ENCODE data around the gene PLEKHG2. TPM values are rescaled to one million over a fixed set of nuclear protein-coding genes. Genes with fewer than 3 reads are reported as not detected.

Gene PLEKHG2
- total and polyA plus RNA-seq, 7 experiments from 2014 or later, result 2.6 to 205 (median 21.7) TPM

GRCh38 chr19:39430675-39431593, 18.5 kb downstream of the PLEKHG2 start:
- H3K27ac Mint-ChIP-seq, result peak overlapping the region in 1 of 9 donors; percentile 90
- ChIA-PET POLR2A (interaction anchor here (0.9 to 2.0 kb wide), 2 partner anchors 11 to 40 kb away, joined by 4 to 6 read pairs; partner anchors contain the start of genes MED29 and PAF1), CTCF (no interaction called here)
- peaks cover 12 to 40% (median 30%) of the 10 kb centered on the region in 7 donors for H3K4me1 Mint-ChIP-seq
- peaks cover 5 to 30% (median 20%) of the 10 kb centered on the region in 5 donors for H3K36me3 Mint-ChIP-seq
- H3K27ac ChIP-seq (ENCODE audit: low read depth, low read length), result no peak overlapping the region
- intact Hi-C loops (cut with micrococcal nuclease), result loop anchor here in 1 of 2 donors (1.0 to 10.0 kb wide), 2 partner anchors 19 to 1014 kb away; partner anchors contain the start of genes PLEKHG2 and SERTAD3
- no peaks in the 10 kb centered on the region for H3K9me3 ChIP-seq (ENCODE audit: control insufficient read depth in 2 of 3, low read length in 3 of 3)
- peaks cover 0 to 36% (median 11%) of the 10 kb centered on the region in 3 experiments for H3K36me3 ChIP-seq (ENCODE audit: control insufficient read depth in 2 of 3, insufficient read depth in 3 of 3, low read length in 3 of 3)
- H3K9me3 Mint-ChIP-seq, result peaks cover 0 to 8% (median 0%) of the 10 kb centered on the region in 11 donors
- ATAC-seq (peak; percentile 74), DNase-seq (peak in 1 of 9 donors; percentile 69)
- H3K27me3 ChIP-seq (ENCODE audit: control insufficient read depth in 2 of 2, insufficient read depth in 2 of 2, low read length in 2 of 2), result no peaks in the 10 kb centered on the region
- H3K27me3 Mint-ChIP-seq, result peaks cover 0 to 3% (median 0%) of the 10 kb centered on the region in 5 donors
- H3K4me3 ChIP-seq (ENCODE audit: low read length), result no peak overlapping the region
- peaks cover 19 to 25% of the 10 kb centered on the region in 2 donors for H3K4me1 ChIP-seq (ENCODE audit: control insufficient read depth in 2 of 2, insufficient read depth in 2 of 2, low read length in 2 of 2)
- peak overlapping the region in 1 of 10 donors; percentile 67 for H3K4me3 Mint-ChIP-seq

GRCh38 chr19:39432677-39433025, 20.2 kb downstream of the PLEKHG2 start:
- H3K4me3 Mint-ChIP-seq, result peak overlapping the region in 6 of 10 donors; percentile 14 to 55 (median 24)
- ChIA-PET CTCF (interaction anchor here (0.7 to 1.8 kb wide), 3 partner anchors 18 to 1886 kb away, joined by 4 to 7 read pairs (median 5); partner anchors contain the start of gene PLEKHG2), POLR2A (interaction anchor here (1.0 to 4.7 kb wide), 5 partner anchors 14 to 41 kb away, joined by 4 to 115 read pairs (median 6); partner anchors contain the start of genes MED29, PAF1 and SUPT5H)
- H3K4me1 Mint-ChIP-seq, result peaks cover 20 to 52% (median 38%) of the 10 kb centered on the region in 7 donors
- peaks cover 0 to 33% (median 11%) of the 10 kb centered on the region in 3 experiments for H3K36me3 ChIP-seq (ENCODE audit: control insufficient read depth in 2 of 3, insufficient read depth in 3 of 3, low read length in 3 of 3)
- no peaks in the 10 kb centered on the region for H3K27me3 ChIP-seq (ENCODE audit: control insufficient read depth in 2 of 2, insufficient read depth in 2 of 2, low read length in 2 of 2)
- intact Hi-C loops (cut with micrococcal nuclease), result loop anchor here in 1 of 2 donors (10.0 kb wide), 1 partner anchor 1012 kb away; the partner anchor contains the start of gene SERTAD3
- H3K9me3 ChIP-seq (ENCODE audit: control insufficient read depth in 2 of 3, low read length in 3 of 3), result no peaks in the 10 kb centered on the region
- peaks cover 5 to 30% (median 20%) of the 10 kb centered on the region in 5 donors for H3K36me3 Mint-ChIP-seq
- H3K27me3 Mint-ChIP-seq, result peaks cover 0 to 5% (median 0%) of the 10 kb centered on the region in 5 donors
- H3K9me3 Mint-ChIP-seq, result peaks cover 0 to 11% (median 0%) of the 10 kb centered on the region in 11 donors
- DNase-seq (no peak), ATAC-seq (no peak)
- H3K4me3 ChIP-seq (ENCODE audit: low read length), result no peak overlapping the region
- H3K4me1 ChIP-seq (ENCODE audit: control insufficient read depth in 2 of 2, insufficient read depth in 2 of 2, low read length in 2 of 2), result peaks cover 27 to 32% of the 10 kb centered on the region in 2 donors
- H3K27ac ChIP-seq (ENCODE audit: low read depth, low read length), result no peak overlapping the region
- peak overlapping the region in 3 of 9 donors; percentile 12 to 77 (median 70) for H3K27ac Mint-ChIP-seq

GRCh38 chr19:39433480-39434079, 21.1 kb downstream of the PLEKHG2 start:
- no peaks in the 10 kb centered on the region for H3K9me3 ChIP-seq (ENCODE audit: control insufficient read depth in 2 of 3, low read length in 3 of 3)
- peaks cover 20 to 52% (median 38%) of the 10 kb centered on the region in 7 donors for H3K4me1 Mint-ChIP-seq
- peak overlapping the region; percentile 27 to 100 (median 96) for H3K4me3 Mint-ChIP-seq
- peaks cover 0 to 5% (median 0%) of the 10 kb centered on the region in 5 donors for H3K27me3 Mint-ChIP-seq
- H3K36me3 Mint-ChIP-seq, result peaks cover 5 to 30% (median 20%) of the 10 kb centered on the region in 5 donors
- no peaks in the 10 kb centered on the region for H3K27me3 ChIP-seq (ENCODE audit: control insufficient read depth in 2 of 2, insufficient read depth in 2 of 2, low read length in 2 of 2)
- peaks cover 0 to 11% (median 0%) of the 10 kb centered on the region in 11 donors for H3K9me3 Mint-ChIP-seq
- peaks cover 27 to 32% of the 10 kb centered on the region in 2 donors for H3K4me1 ChIP-seq (ENCODE audit: control insufficient read depth in 2 of 2, insufficient read depth in 2 of 2, low read length in 2 of 2)
- POLR2A ChIA-PET, result interaction anchor here (0.6 to 4.7 kb wide), 10 partner anchors 13 to 1794 kb away, joined by 3 to 115 read pairs (median 4); partner anchors contain the start of genes MED29, PAF1, SUPT5H and ZFP36
- H3K27ac ChIP-seq (ENCODE audit: low read depth, low read length), result peak overlapping the region; percentile 97
- DNase-seq, result no peak
- peak overlapping the region in 7 of 9 donors; percentile 52 to 100 (median 97) for H3K27ac Mint-ChIP-seq
- no peak overlapping the region for H3K4me3 ChIP-seq (ENCODE audit: low read length)
- ATAC-seq, result no peak
- intact Hi-C loops (cut with micrococcal nuclease), result loop anchor here in 1 of 2 donors (10.0 kb wide), 1 partner anchor 1011 kb away; the partner anchor contains the start of gene SERTAD3
- H3K36me3 ChIP-seq (ENCODE audit: control insufficient read depth in 2 of 3, insufficient read depth in 3 of 3, low read length in 3 of 3), result peaks cover 0 to 33% (median 11%) of the 10 kb centered on the region in 3 experiments
- CTCF ChIA-PET, result interaction anchor here (1.8 kb wide), 1 partner anchor 21 kb away, joined by 7 read pairs; the partner anchor contains the start of gene PLEKHG2

GRCh38 chr19:39434123-39435076, 21.9 kb downstream of the PLEKHG2 start:
- Mint-ChIP-seq H3K27me3 (peaks cover 0 to 5% (median 0%) of the 10 kb centered on the region in 5 donors), H3K9me3 (peaks cover 0 to 11% (median 0%) of the 10 kb centered on the region in 11 donors), H3K4me3 (peak overlapping the region; percentile 92 to 100 (median 98)), H3K36me3 (peaks cover 5 to 30% (median 20%) of the 10 kb centered on the region in 5 donors), H3K27ac (peak overlapping the region in 8 of 9 donors; percentile 70 to 100 (median 98)), H3K4me1 (peaks cover 20 to 52% (median 38%) of the 10 kb centered on the region in 7 donors)
- H3K36me3 ChIP-seq (ENCODE audit: control insufficient read depth in 2 of 3, insufficient read depth in 3 of 3, low read length in 3 of 3), result peaks cover 0 to 33% (median 11%) of the 10 kb centered on the region in 3 experiments
- peak overlapping the region; percentile 98 for H3K4me3 ChIP-seq (ENCODE audit: low read length)
- peak overlapping the region; percentile 97 for H3K27ac ChIP-seq (ENCODE audit: low read depth, low read length)
- ChIA-PET CTCF (interaction anchor here (1.1 to 1.9 kb wide), 3 partner anchors 23 to 92 kb away, joined by 3 to 9 read pairs (median 6); partner anchors contain the start of genes PLEKHG2 and SAMD4B), POLR2A (interaction anchor here (0.6 to 4.7 kb wide), 17 partner anchors 10 to 1665 kb away, joined by 3 to 115 read pairs (median 9); partner anchors contain the start of genes DYRK1B, MED29, PAF1 and PLEKHG2)
- H3K27me3 ChIP-seq (ENCODE audit: control insufficient read depth in 2 of 2, insufficient read depth in 2 of 2, low read length in 2 of 2), result no peaks in the 10 kb centered on the region
- DNase-seq (no peak), ATAC-seq (no peak)
- intact Hi-C loops (cut with micrococcal nuclease), result loop anchor here (5.0 to 10.0 kb wide), 2 partner anchors 408 to 1010 kb away; partner anchors contain the start of gene SERTAD3 (in 1 of the 2)
- H3K9me3 ChIP-seq (ENCODE audit: control insufficient read depth in 2 of 3, low read length in 3 of 3), result no peaks in the 10 kb centered on the region
- H3K4me1 ChIP-seq (ENCODE audit: control insufficient read depth in 2 of 2, insufficient read depth in 2 of 2, low read length in 2 of 2), result peaks cover 27 to 32% of the 10 kb centered on the region in 2 donors

All from naive thymus-derived CD4-positive, alpha-beta T cell (primary cell).